SH-SY5Y (cell line): Measurements from ENCODE around the gene PROM2.

Source experiments
- GATA2 ChIP-seq: IDR thresholded peaks from 2 replicates; pipeline ENCODE4 v1.6.1; 2011; ENCODE audit warnings: mild to moderate bottlenecking, low read depth, low read length
- GATA3 ChIP-seq: IDR thresholded peaks from 2 replicates; pipeline ENCODE4 v1.6.1; 2011; ENCODE audit warnings: low read depth, mild to moderate bottlenecking, low read length, moderate library complexity

PROM2 gene

GRCh38 chr2:95266781-95267430, 7.3 kb upstream of the PROM2 start:
- no peak for TF ChIP-seq GATA3
- TF ChIP-seq GATA2 = no peak

DNA sequence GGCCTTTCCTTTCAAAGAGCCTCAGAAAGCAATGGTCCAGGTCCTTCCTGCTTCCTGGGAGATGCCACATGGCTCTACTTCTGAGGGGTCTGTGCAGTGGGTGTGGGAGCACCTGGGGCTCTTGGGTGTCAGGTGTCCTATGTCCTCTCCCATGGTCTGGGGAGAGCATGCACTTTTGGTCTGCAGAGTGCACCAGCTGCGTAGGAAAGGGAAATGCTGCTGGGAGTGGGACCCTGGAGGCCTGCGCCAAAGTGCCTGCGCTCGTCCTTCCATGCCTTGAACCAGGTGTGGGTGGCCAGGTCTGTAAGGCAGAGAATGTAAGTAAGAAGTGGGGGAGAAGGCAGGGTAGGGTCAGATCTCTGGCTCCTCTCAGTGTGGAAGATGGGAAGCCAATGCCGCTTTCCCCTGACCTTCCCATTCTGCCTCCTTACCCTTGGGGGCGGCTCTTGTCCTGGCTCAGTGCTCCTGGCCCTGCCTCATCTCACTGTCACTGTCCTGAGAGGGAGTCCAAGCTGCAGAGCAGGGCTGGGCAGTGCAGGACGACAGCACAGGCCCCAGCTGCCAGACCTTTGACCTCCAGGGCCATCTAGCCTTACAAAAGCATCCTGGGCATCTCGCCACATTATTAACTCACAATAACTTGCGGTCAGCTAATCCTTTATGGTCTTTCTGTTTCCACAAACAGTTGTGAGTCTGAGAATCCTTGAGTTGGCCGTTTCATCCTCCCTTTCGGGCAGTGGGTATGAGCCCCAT, 6.6 kb upstream of the PROM2 start:
- TF ChIP-seq GATA3 (no peak), GATA2 (no peak)

- TF ChIP-seq GATA2 (no peak), GATA3 (no peak)
Measured at GRCh38 chr2:95268211-95269035, 5.8 kb upstream of the PROM2 start.

DNA sequence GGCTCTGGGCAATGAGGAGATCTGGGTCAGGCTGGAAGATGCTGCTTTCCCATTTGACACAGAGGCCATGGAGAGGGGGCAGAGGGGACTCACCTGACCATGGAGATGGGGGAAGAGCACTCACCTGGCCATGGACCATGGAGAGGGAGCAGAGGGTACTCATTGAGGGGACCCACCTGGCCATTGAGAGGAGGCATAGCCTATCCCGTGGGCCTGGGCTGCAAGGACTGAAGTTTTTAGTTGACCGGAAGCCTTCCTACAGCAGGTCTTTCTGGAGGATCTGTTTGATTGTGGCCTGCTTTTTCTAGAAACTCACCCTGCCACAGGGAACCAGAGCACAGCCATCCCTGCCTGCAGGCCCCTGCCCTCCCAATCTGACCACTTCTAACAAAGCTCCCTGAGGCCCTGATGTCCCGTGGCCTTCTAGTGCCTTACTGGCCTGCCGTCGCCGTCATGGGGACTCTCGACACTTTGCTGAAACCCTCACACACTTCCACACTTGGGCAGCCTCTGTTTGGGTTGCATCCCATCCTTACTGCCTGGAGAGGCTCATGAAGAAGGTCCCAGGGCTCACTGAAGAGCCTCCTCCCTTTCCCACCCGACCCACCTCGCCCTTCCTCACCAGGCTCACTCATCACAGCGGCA, 5.1 kb upstream of the PROM2 start:
- TF ChIP-seq GATA3 (no peak), GATA2 (no peak)

GRCh38 chr2:95270541-95271081, 3.6 kb upstream of the PROM2 start:
- TF ChIP-seq GATA2 = no peak
- TF ChIP-seq GATA3 = no peak

DNA sequence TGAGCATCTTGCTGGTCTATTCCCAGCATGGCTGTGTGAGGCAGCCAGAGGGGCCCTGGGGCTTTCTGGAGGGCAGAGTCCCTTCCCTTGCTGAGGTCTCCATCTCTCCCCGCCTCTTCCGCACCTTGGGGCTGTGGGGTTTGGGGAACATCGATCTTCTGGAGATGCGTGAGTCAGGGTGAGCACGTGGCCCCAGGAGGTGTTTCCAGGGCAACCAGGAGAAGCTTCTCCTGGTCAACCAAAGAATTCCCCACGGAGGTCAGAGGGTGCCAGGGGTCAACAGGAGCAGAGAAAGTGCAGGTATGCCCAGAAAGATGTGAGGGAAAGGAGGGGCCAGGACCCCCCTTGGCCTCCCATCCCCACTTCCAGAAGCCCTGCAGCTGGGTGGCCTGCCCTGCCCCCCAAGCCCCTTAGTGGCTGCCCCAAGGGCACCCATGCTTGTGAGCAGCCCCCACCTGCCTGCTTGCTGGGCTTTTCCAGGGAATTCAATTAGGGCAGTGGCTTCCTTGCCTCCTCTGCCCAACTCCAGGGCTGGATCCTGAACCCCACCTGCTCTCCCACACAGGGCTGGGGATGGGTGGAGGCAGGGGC, 2.8 kb upstream of the PROM2 start:
- TF ChIP-seq GATA3 = no peak
- no peak for TF ChIP-seq GATA2

- TF ChIP-seq GATA3 = no peak
- no peak for TF ChIP-seq GATA2
Measured at GRCh38 chr2:95272299-95272751, 1.9 kb upstream of the PROM2 start.

GRCh38 chr2:95272781-95273180, 1.5 kb upstream of the PROM2 start:
- TF ChIP-seq GATA3 = no peak
- TF ChIP-seq GATA2 = no peak

GRCh38 chr2:95273566-95274290, 521 bp upstream of the PROM2 start:
- no peak for TF ChIP-seq GATA3
- TF ChIP-seq GATA2 = no peak

GRCh38 chr2:95275151-95275515, 884 bp downstream of the PROM2 start:
- TF ChIP-seq GATA2 = no peak
- no peak for TF ChIP-seq GATA3

DNA sequence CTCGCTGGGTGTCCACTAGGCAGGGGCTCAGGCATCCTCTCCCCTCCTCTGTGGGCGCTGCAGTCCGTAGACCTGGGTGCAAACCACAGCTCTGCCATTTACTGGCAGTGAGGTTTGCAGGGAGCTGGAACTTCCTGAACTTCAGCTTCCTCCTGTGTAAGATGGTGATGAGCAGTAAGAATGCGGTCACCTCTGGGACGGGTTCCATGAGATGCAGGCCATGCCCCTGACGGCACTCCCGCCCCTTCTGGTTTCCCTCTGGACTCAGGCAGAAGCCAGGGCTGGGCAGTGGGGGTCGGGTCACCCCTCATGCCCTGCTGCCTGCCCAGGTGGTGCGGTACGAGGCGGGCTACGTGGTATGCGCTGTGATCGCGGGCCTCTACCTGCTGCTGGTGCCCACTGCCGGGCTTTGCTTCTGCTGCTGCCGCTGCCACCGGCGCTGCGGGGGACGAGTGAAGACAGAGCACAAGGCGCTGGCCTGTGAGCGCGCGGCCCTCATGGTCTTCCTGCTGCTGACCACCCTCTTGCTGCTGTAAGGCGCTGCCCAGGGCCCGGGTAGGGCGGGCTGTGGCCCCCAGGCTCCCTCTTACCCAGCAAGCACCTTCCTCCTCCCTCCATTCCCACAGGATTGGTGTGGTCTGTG, 1.5 kb downstream of the PROM2 start:
- no peak for TF ChIP-seq GATA2
- no peak for TF ChIP-seq GATA3

- TF ChIP-seq GATA3 (no peak), GATA2 (no peak)
Measured at GRCh38 chr2:95276244-95276887, 2.1 kb downstream of the PROM2 start.
